Measurements from ENCODE around the gene MBOAT7. TPM values are rescaled to one million over a fixed set of nuclear protein-coding genes. Genes with fewer than 3 reads are reported as not detected.

MBOAT7 gene
- total RNA-seq, 1 donor from 2014 or later: 12.2 TPM

- DNase-seq: no peak
- Histone ChIP-seq H3K27me3 (ENCODE audit: low read depth) (no peaks in the 10 kb centered on the region), H3K27ac (replicated peaks) (no peak overlapping the region), H3K36me3 (peaks cover 98% of the 10 kb centered on the region), H3K9me3 (replicated peaks) (no peaks in the 10 kb centered on the region), H3K4me1 (no peaks in the 10 kb centered on the region), H3K4me3 (no peak overlapping the region)
- intact Hi-C loops (cut with micrococcal nuclease): no loop called here
- TF ChIP-seq CTCF (IDR thresholded peaks at IDR 0.05; ENCODE audit: borderline replicate concordance): no peak
Observed at GRCh38 chr19:54123682-54124081, 65.7 kb downstream of the MBOAT7 start.

Other genes starting within 250 kb of the MBOAT7 start
- 0.16 TPM for gene CACNG8, start 226.6 kb downstream of the MBOAT7 start, total RNA-seq
- gene CACNG6, start 197.9 kb downstream of the MBOAT7 start, total RNA-seq: not detected
- gene VSTM1, start 125.7 kb downstream of the MBOAT7 start, total RNA-seq: not detected
- gene TARM1, start 108.2 kb downstream of the MBOAT7 start, total RNA-seq: not detected
- gene OSCAR, start 88.8 kb downstream of the MBOAT7 start, total RNA-seq: 0.33 TPM
- gene NDUFA3, start 86.7 kb downstream of the MBOAT7 start, total RNA-seq: 503 TPM
- gene TFPT, start 73.9 kb downstream of the MBOAT7 start, total RNA-seq: 14.5 TPM
- gene PRPF31, start 73.8 kb downstream of the MBOAT7 start, total RNA-seq: 39.5 TPM
- gene CNOT3, start 51.8 kb downstream of the MBOAT7 start, total RNA-seq: 19.5 TPM
- 7.3 TPM for gene LENG1, start 29.9 kb downstream of the MBOAT7 start, total RNA-seq
- gene TMC4, start 16.4 kb downstream of the MBOAT7 start, total RNA-seq: 2.2 TPM
- gene TSEN34, start 1.7 kb upstream of the MBOAT7 start, total RNA-seq: 16.2 TPM
- gene RPS9, start 11.3 kb upstream of the MBOAT7 start, total RNA-seq: 648 TPM
- gene LILRB3, start 33.4 kb upstream of the MBOAT7 start, total RNA-seq: 4.7 TPM
- 1.2 TPM for gene LILRA6, start 53.2 kb upstream of the MBOAT7 start, total RNA-seq
- 5.7 TPM for gene LILRB5, start 67.7 kb upstream of the MBOAT7 start, total RNA-seq
- gene LILRB2, start 91.5 kb upstream of the MBOAT7 start, total RNA-seq: 1.7 TPM
- gene LILRA5, start 123.6 kb upstream of the MBOAT7 start, total RNA-seq: 0.66 TPM
- not detected for gene LILRA4, start 149.6 kb upstream of the MBOAT7 start, total RNA-seq
- 5.1 TPM for gene LAIR1, start 175.4 kb upstream of the MBOAT7 start, total RNA-seq
- gene TTYH1, start 225.9 kb upstream of the MBOAT7 start, total RNA-seq: 1.9 TPM